Measurements from ENCODE around the gene SAPCD2.

DNA sequence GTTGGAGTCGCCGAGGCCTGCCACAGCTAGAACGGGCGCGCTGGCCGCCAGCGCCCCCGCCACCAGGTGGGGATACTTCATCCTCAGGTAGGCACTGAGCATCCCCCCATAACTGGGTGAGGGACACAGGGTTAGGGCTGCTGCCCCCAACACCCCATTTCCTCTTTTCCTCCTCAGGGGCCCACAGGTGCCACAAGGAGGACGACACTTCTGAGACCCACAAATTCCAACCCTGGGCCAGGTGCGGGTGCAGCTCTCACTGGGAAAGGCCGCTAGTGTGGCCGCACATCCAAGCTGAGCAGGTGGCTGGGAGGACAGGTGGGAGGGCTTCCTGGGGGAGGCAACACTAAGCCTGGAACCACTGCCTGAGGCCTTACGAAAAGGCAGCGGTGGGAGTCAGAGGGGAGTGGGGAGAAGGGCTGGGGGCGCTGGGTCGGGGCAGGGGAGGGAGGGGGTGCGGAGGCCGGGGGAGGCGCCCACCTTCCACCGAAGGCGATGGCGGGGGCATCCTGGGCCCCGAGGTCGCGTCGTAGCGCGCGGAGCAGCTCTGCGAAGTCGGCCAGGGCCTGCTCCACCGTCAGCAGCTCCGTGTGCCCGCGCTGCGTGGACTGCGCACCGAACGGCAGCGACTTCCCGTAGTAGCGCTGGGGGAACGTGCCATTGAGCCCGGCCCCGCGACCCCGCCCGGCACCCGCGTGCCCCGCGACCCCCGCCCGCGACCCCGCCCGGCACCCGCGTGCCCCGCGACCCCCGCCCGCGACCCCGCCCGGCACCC is 43.2 kb upstream of the SAPCD2 start:
- TF ChIP-seq EP300 (IDR thresholded peaks at IDR 0.05) (no peak), CTCF (IDR thresholded peaks at IDR 0.05) (no peak)

Data from ovary (tissue), 3 donors.